Heart left ventricle (tissue), 16 donors: ENCODE data around the gene SEC62. TPM values are rescaled to one million over a fixed set of nuclear protein-coding genes. Genes with fewer than 3 reads are reported as not detected.

Experiments
- ATAC-seq, 4 donors: fragments of 200-7000 bp; cut with Tn5 transposase; one replicate each; pipeline ENCODE4 v1.9.1; 2020 to 2022; ENCODE audit warnings: moderate library complexity in 4 of 4, mild to moderate bottlenecking in 3 of 4, moderate number of reproducible peaks in 1 of 4
- DNase-seq, 5 donors: peaks; one replicate each; pipeline ENCODE4 v3.0.0-alpha.2; 2020
- H3K27ac ChIP-seq, 12 donors: fragments of 200-600 bp; sonication (generic) in 4 of 12; one replicate each; pipeline versions ENCODE4 v1.5.0 to v1.8.0; 2016 to 2022; ENCODE audit warnings: mild to moderate bottlenecking in 2 of 12
- H3K27me3 ChIP-seq, 9 donors: fragments of 200-600 bp; sonication (generic) in 2 of 9; one replicate each; pipeline versions ENCODE4 v1.5.1 to v1.8.0; 2016 to 2022; ENCODE audit warnings: mild to moderate bottlenecking in 3 of 9
- H3K36me3 ChIP-seq, 9 donors: fragments of 200-600 bp; sonication (generic) in 2 of 9; one replicate each; pipeline versions ENCODE4 v1.5.0 to v1.8.0; 2018 to 2022; ENCODE audit warnings: mild to moderate bottlenecking in 2 of 9
- H3K4me1 ChIP-seq, 12 donors: fragments of 200-600 bp; sonication (generic) in 4 of 12; one replicate each; pipeline versions ENCODE4 v1.5.0 to v1.8.0; 2016 to 2022; ENCODE audit warnings: mild to moderate bottlenecking in 3 of 12
- H3K4me3 ChIP-seq, 12 donors: fragments of 200-600 bp; sonication (generic) in 4 of 12; one replicate each; pipeline versions ENCODE4 v1.5.0 to v1.8.0; 2017 to 2022; ENCODE audit warnings: mild to moderate bottlenecking in 9 of 12, moderate library complexity in 4 of 12
- H3K9me3 ChIP-seq, 12 donors: fragments of 200-600 bp; sonication (generic) in 4 of 12; one replicate each; pipeline versions ENCODE4 v1.5.0 to v1.8.0; 2016 to 2022; ENCODE audit warnings: mild to moderate bottlenecking in 1 of 12
- CTCF ChIP-seq, 12 donors: fragments of 200-600 bp; sonication (generic) in 4 of 12; IDR thresholded peaks; one replicate each; pipeline versions ENCODE4 v1.5.0 to v1.8.0; 2018 to 2022; ENCODE audit warnings: antibody characterized with exemption in 12 of 12, mild to moderate bottlenecking in 5 of 12
- POLR2A ChIP-seq, 2 donors: fragments of 450-650 bp; IDR thresholded peaks; one replicate each; pipeline ENCODE4 v1.6.1; 2017; ENCODE audit warnings: antibody characterized with exemption in 2 of 2, mild to moderate bottlenecking in 2 of 2, moderate library complexity in 2 of 2
- WGBS, 4 donors: extraction: QIAGEN DNeasy Blood & Tissue Kit in 2 of 4; methylation state at CpG; one replicate each; pipeline versions ENCODE4 v1.1.5 to v1.1.7; 2013 to 2018; 5-methylcytosine and 5-hydroxymethylcytosine counted together
- intact Hi-C, 10 donors: fragments of 100-400 bp; cut with DNase I; formaldehyde crosslinking; loops; one replicate each; pipeline versions ENCODE4 v1.11.1 to v1.14.2; 2022
- polyA plus RNA-seq, 2 donors: library from polyadenylated mRNA; stranded (reverse); fragments of 200-250 nt; gene quantifications; one replicate each; pipeline ENCODE4 v1.2.3, GENCODE V29; 2013
- total RNA-seq, 9 donors: library from RNA; depleted of rRNA in 2 of 9; stranded (reverse); fragments of >200 nt in 2 of 9; fragmentation: NEBNext Ultra II Directional in 3 of 9; extraction: Animal tissue kit (Norgen Biotek cat#: 25700) in 3 of 9; gene quantifications; one replicate each; pipeline versions ENCODE4 v1.1.0 to v1.2.4, GENCODE V29; 2016 to 2023
- donor health status: ischemic (EF 13 %, LVEDD 7.1; RV severe dilation, severe dysfunction).
- donor health status: healthy with polysubstance abuse.
- donor health status: DM: no; HTN: yes; CAD: no.
- donor health status: DM: no; HTN: no; CAD: no.
- donor health status: ischemic (EF 25% LVEDD 6.9; RV normal size, moderate dysfunction).
- donor health status: ischemic (EF 25% LVEDD 5.7; RV mildly dilated, moderate dysfunction).
- donor health status: healthy.
- donor health status: DM: yes; HTN: yes; CAD: no.
- donor health status: ischemic (EF 35%, LVEDD 5.7; RV mildly dilated, moderate dysfunction).
- donor health status: nonischemic (EF 11% LVEDD 7.7; RV severe dilation, severe dysfunction).
- donor health status: DM: yes; HTN: yes; CAD: no.
- donor health status: PGD.
- donor health status: ischemic (EF 29% LVEDD 5.4; RV normal size, mild dysfunction).
- donor health status: nonischemic (EF 23%, LVEDD 6.1; RV moderate dilation, normal function).

Gene SEC62
- total and polyA plus RNA-seq, 11 donors: 29.5 to 104 (median 71.1) TPM

- no peaks in the 10 kb centered on the region for H3K9me3 ChIP-seq
- ATAC-seq (peak in 1 of 4 donors; percentile 22), DNase-seq (no peak)
- peaks cover 0 to 7% (median 0%) of the 10 kb centered on the region in 12 donors for H3K4me1 ChIP-seq
- H3K36me3 ChIP-seq: no peaks in the 10 kb centered on the region
- H3K4me3 ChIP-seq: no peak overlapping the region
- TF ChIP-seq POLR2A (IDR thresholded peaks at IDR 0.05) (no peak), CTCF (IDR thresholded peaks at IDR 0.05) (no peak)
- intact Hi-C loops: no loop called here
- H3K27me3 ChIP-seq: no peaks in the 10 kb centered on the region
- WGBS, 4 donors: 62 to 75% (median 73%) methylated on average over 6 of the region's 6 CpGs
- H3K27ac ChIP-seq: peak overlapping the region in 1 of 12 donors; percentile 79
Measured at GRCh38 chr3:169954142-169954756, 12.4 kb upstream of the SEC62 start.

GRCh38 chr3:169955406-169955805, 11.2 kb upstream of the SEC62 start:
- Histone ChIP-seq H3K9me3 (no peaks in the 10 kb centered on the region), H3K36me3 (no peaks in the 10 kb centered on the region), H3K27me3 (no peaks in the 10 kb centered on the region), H3K27ac (no peak overlapping the region), H3K4me1 (peaks cover 0 to 7% (median 0%) of the 10 kb centered on the region in 12 donors), H3K4me3 (no peak overlapping the region)
- 82 to 86% (median 84%) methylated on average over 2 of the region's 2 CpGs for WGBS, 4 donors
- ATAC-seq (no peak), DNase-seq (no peak)
- intact Hi-C loops: no loop called here
- TF ChIP-seq POLR2A (IDR thresholded peaks at IDR 0.05) (no peak), CTCF (IDR thresholded peaks at IDR 0.05) (no peak)

DNA sequence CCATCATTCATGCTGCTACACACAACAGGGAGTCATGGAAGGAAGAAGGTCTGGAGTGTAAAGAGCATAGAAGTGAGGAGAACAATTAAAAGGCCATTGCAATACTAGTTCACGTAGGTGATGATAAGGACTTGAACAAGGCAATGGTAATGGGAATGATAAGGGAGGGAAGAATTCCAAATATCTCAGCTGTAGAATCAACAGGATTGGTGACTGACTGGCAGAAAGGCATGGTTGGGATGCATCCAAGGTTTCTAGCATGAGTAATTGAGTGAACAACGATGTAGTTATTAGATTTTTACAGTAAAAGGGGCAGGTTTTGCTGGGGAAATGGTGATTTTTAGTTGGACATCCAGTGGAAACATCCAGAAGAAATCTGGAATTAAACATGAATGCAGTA, 2.4 kb upstream of the SEC62 start:
- Histone ChIP-seq H3K36me3 (peaks cover 0 to under 1% (median 0%) of the 10 kb centered on the region in 9 donors), H3K4me3 (no peak overlapping the region), H3K9me3 (peaks cover 0 to 3% (median 0%) of the 10 kb centered on the region in 12 donors), H3K27ac (no peak overlapping the region), H3K27me3 (no peaks in the 10 kb centered on the region), H3K4me1 (peaks cover 0 to 28% (median 18%) of the 10 kb centered on the region in 12 donors)
- no peak for TF ChIP-seq POLR2A (IDR thresholded peaks at IDR 0.05)
- no peak for TF ChIP-seq CTCF (IDR thresholded peaks at IDR 0.05)
- intact Hi-C loops: loop anchor here in 6 of 10 donors (10.0 kb wide), 3 partner anchors 99 to 199 kb away; partner anchors contain the start of genes LRRC31 (in 4 of the 6), ACTRT3 (in 2 of the 6), TERC (in 2 of the 6) and MYNN (in 1 of the 6)
- ATAC-seq (no peak), DNase-seq (no peak)
- 29 to 37% (median 33%) methylated on average over 2 of the region's 2 CpGs for WGBS, 4 donors

DNA sequence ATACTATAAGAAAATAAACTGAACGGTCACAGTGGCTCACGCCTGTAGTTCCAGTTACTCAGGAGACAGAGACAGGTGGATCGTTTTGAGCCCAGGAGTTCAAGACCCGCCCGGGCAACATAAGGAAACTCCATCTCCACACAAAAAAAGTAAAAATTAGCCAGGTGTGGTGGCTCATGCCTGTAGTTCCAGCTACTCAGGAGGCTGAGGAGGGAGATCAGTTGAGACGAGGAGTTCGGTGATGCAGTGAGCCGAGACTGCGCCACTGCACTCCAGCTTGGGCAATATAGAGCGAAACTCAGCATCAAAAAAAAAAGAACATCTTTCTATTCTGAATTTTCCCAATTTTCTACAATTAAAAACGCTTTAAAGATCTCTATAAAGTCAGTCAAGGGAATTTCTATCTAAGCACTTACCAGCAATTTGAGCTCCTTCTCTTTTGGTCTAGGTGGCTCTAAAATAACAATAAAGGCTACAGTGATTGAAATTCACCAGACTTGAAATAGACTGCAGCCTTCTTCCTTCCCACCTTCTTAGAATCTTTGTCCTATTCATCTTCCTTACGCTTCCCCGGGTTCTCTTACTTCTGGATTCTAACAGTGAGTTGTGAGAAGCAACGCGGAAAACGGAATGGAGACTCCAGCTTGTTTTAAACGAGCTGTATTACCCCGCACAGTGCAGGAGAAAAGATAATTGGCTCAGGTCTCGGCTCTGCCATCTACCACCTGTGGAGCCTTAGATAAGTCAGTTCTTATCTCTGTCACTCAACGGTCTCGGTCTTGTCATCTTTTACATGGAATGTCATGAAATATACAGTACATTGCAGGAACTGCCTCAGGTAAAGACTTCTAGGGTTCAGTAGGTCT, 812 bp upstream of the SEC62 start:
- intact Hi-C loops: loop anchor here (1.0 to 10.0 kb wide), 12 partner anchors 37 to 902 kb away; partner anchors contain the start of genes LRRC31 (in 4 of the 10), ACTRT3 (in 2 of the 10), MYNN (in 2 of the 10) and TERC (in 2 of the 10)
- peak overlapping the region; percentile 65 to 99 (median 84) for H3K4me3 ChIP-seq
- WGBS, 4 donors: 62 to 69% (median 65%) methylated on average over 21 of the region's 21 CpGs
- peaks cover 0 to 3% (median 0%) of the 10 kb centered on the region in 12 donors for H3K9me3 ChIP-seq
- DNase-seq (no peak), ATAC-seq (peak in 3 of 4 donors; percentile 2 to 12 (median 3))
- peak overlapping the region; percentile 90 to 99 (median 94) for H3K27ac ChIP-seq
- peaks cover 0 to 42% (median 31%) of the 10 kb centered on the region in 12 donors for H3K4me1 ChIP-seq
- TF ChIP-seq CTCF (IDR thresholded peaks at IDR 0.05) (no peak), POLR2A (IDR thresholded peaks at IDR 0.05) (no peak)
- no peaks in the 10 kb centered on the region for H3K27me3 ChIP-seq
- peaks cover 0 to 13% (median 0%) of the 10 kb centered on the region in 9 donors for H3K36me3 ChIP-seq
